Measurements from ENCODE around the gene GIGYF2. TPM values are rescaled to one million over a fixed set of nuclear protein-coding genes. Genes with fewer than 3 reads are reported as not detected.
A peak's percentile ranks its signal among the peaks of the same experiment; 100 is the strongest.
"Not testable (repeated sequence)": the region's sequence is repeated elsewhere in the genome, so short reads cannot be mapped to it uniquely, and the experiment has no call there.

GIGYF2 gene
- polyA plus RNA-seq, 2 of the 4 experiments (the other 2 are of a cell fraction): 31.2 to 46.3 TPM

GRCh38 chr2:232713505-232713904, 16.4 kb downstream of the GIGYF2 start:
- H3K27ac ChIP-seq: no peak overlapping the region
- ChIA-PET CTCF (interaction anchor here (0.6 to 0.7 kb wide), 2 partner anchors 140 to 218 kb away, joined by 4 to 5 read pairs; no protein-coding TSS in a partner anchor), POLR2A (no interaction called here)
- FAIRE-seq: no peak
- no peaks in the 10 kb centered on the region for H3K4me1 ChIP-seq
- no peak overlapping the region for H3K4me2 ChIP-seq
- ATAC-seq: no peak
- DNase-seq (ENCODE audit: low read depth in 1 of 2, low spot score in 1 of 2): no peak
- TF ChIP-seq MAFK (IDR thresholded peaks at IDR 0.05; ENCODE audit: partially characterized antibody): peak; percentile 46
- TF ChIP-seq RNF2 (IDR thresholded peaks at IDR 0.05; ENCODE audit: borderline replicate concordance, low read depth): no peak
- H3K4me3 ChIP-seq: no peak overlapping the region
- H3K9me3 ChIP-seq: no peaks in the 10 kb centered on the region

DNA sequence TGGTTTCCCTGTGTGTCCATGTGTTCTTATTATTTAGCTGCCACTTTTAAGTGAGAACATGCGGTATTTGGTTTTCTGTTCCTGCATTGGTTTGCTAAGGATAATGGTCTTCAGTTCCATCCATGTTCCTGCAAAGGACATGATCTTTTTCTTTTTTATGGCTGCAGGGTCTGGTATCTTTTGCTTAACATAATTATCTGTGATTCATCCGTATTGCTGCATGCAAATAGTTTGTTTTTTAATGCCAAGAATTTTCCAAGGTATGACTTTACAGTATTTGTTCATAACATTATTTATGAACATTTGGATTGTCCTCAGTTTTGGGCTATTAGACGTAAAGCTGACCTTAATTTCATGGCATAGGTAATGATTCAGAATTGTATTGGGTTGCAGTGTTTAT, 17.8 kb downstream of the GIGYF2 start:
- TF ChIP-seq, protein P1, sequence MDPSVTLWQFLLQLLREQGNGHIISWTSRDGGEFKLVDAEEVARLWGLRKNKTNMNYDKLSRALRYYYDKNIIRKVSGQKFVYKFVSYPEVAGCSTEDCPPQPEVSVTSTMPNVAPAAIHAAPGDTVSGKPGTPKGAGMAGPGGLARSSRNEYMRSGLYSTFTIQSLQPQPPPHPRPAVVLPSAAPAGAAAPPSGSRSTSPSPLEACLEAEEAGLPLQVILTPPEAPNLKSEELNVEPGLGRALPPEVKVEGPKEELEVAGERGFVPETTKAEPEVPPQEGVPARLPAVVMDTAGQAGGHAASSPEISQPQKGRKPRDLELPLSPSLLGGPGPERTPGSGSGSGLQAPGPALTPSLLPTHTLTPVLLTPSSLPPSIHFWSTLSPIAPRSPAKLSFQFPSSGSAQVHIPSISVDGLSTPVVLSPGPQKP (IDR thresholded peaks at IDR 0.05; ENCODE audit: low read depth, low read length): no peak
- TF ChIP-seq FOSB (CRISPR knock-in tag; IDR thresholded peaks at IDR 0.05) (no peak), HOXB5 (CRISPR knock-in tag; IDR thresholded peaks at IDR 0.05) (no peak), NFE2L2 (conservative IDR thresholded peaks at IDR 0.05; ENCODE audit: low read length) (no peak), RAD21 (conservative IDR thresholded peaks at IDR 0.05 in 1 of 2, IDR thresholded peaks at IDR 0.05 in 1 of 2) (no peak), EHMT2 (IDR thresholded peaks at IDR 0.05; ENCODE audit: low read depth) (no peak), NR3C1 (IDR thresholded peaks at IDR 0.05) (no peak), KDM1A (IDR thresholded peaks at IDR 0.05; ENCODE audit: low read depth) (no peak), HOXA7 (CRISPR knock-in tag; IDR thresholded peaks at IDR 0.05) (no peak), SMC3 (IDR thresholded peaks at IDR 0.05) (no peak)
- TF ChIP-seq, protein P2, sequence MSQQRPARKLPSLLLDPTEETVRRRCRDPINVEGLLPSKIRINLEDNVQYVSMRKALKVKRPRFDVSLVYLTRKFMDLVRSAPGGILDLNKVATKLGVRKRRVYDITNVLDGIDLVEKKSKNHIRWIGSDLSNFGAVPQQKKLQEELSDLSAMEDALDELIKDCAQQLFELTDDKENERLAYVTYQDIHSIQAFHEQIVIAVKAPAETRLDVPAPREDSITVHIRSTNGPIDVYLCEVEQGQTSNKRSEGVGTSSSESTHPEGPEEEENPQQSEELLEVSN (IDR thresholded peaks at IDR 0.05; ENCODE audit: borderline replicate concordance, low read depth): no peak
- CTCF ChIA-PET: interaction anchor here (0.7 kb wide), 1 partner anchor 109 kb away, joined by 3 read pairs; no protein-coding TSS in a partner anchor
- Histone ChIP-seq H3K4me2 (no peak overlapping the region), H3K27ac (no peak overlapping the region), H3K4me3 (no peak overlapping the region), H3K4me1 (no peaks in the 10 kb centered on the region), H3K9me3 (no peaks in the 10 kb centered on the region)
- ATAC-seq: no peak
- DNase-seq (ENCODE audit: low read depth in 1 of 2, low spot score in 1 of 2): no peak
- FAIRE-seq: no peak
- POLR2A ChIA-PET: no interaction called here
- WGBS (ENCODE audit: missing lambda C conversion rate): 86% methylated on average over 3 of the region's 3 CpGs

- H3K4me2 ChIP-seq; H3K4me3 ChIP-seq; DNase-seq (ENCODE audit: low read depth in 1 of 2, low spot score in 1 of 2); ATAC-seq; POLR2A ChIA-PET; FAIRE-seq; H3K4me1 ChIP-seq; H3K27ac ChIP-seq; H3K9me3 ChIP-seq: not testable (repeated sequence)
- CTCF ChIA-PET: interaction anchor here (1.1 to 2.6 kb wide), 2 partner anchors 8 to 12 kb away, joined by 3 to 8 read pairs; no protein-coding TSS in a partner anchor
Observed at GRCh38 chr2:232720056-232720455, 22.9 kb downstream of the GIGYF2 start.

- Histone ChIP-seq H3K4me3 (no peak overlapping the region), H3K4me2 (no peak overlapping the region), H3K27ac (no peak overlapping the region), H3K9me3 (no peaks in the 10 kb centered on the region), H3K4me1 (no peaks in the 10 kb centered on the region)
- FAIRE-seq (no peak), DNase-seq (ENCODE audit: low read depth in 1 of 2, low spot score in 1 of 2) (no peak), ATAC-seq (no peak)
- POLR2A ChIA-PET: no interaction called here
- WGBS (ENCODE audit: missing lambda C conversion rate): 78% methylated on average over 2 of the region's 2 CpGs
- TF ChIP-seq CEBPB (IDR thresholded peaks at IDR 0.05): no peak
- TF ChIP-seq HOXB5 (CRISPR knock-in tag; IDR thresholded peaks at IDR 0.05): no peak
- no peak for TF ChIP-seq BCL3 (IDR thresholded peaks at IDR 0.05)
- TF ChIP-seq BHLHE40 (IDR thresholded peaks at IDR 0.05; ENCODE audit: low read depth, low read length): no peak
- no peak for TF ChIP-seq CHD4 (IDR thresholded peaks at IDR 0.05; ENCODE audit: borderline replicate concordance)
- no peak for TF ChIP-seq NR3C1 (IDR thresholded peaks at IDR 0.05)
- TF ChIP-seq FOSB (CRISPR knock-in tag; IDR thresholded peaks at IDR 0.05): no peak
- TF ChIP-seq, protein P3, sequence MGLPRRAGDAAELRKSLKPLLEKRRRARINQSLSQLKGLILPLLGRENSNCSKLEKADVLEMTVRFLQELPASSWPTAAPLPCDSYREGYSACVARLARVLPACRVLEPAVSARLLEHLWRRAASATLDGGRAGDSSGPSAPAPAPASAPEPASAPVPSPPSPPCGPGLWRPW (IDR thresholded peaks at IDR 0.05): no peak
- TF ChIP-seq MAZ (IDR thresholded peaks at IDR 0.05; ENCODE audit: borderline replicate concordance, low read depth, low read length): no peak
- CTCF ChIA-PET: no interaction called here
Observed at GRCh38 chr2:232721261-232721660, 24.1 kb downstream of the GIGYF2 start.

Measured in A549 (cell line).